ENCODE data around the gene ZBTB42. TPM values are rescaled to one million over a fixed set of nuclear protein-coding genes. Genes with fewer than 3 reads are reported as not detected.
A peak's percentile ranks its signal among the peaks of the same experiment; 100 is the strongest.

Gene ZBTB42
- total RNA-seq, 1 experiment from 2014 or later = 16.5 TPM

- no peak overlapping the region for H3K27ac ChIP-seq (ENCODE audit: low read length)
- intact Hi-C loops (cut with micrococcal nuclease; ENCODE audit: unreplicated experiment) = no loop called here
- no peak for ATAC-seq
- in situ Hi-C loops (cut with HindIII; ENCODE audit: low pct_unique_long_range_greater_than_20kb, low sequenced_read_pairs) = no loop called here
- TF ChIP-seq TCF7L2 (IDR thresholded peaks at IDR 0.05; ENCODE audit: low read depth, low read length) (no peak), CTCF (IDR thresholded peaks at IDR 0.05) (no peak), REST (IDR thresholded peaks at IDR 0.05; ENCODE audit: insufficient read depth in 1 of 2, low read depth in 2 of 2, low read length in 1 of 2) (no peak), SIN3A (IDR thresholded peaks at IDR 0.05; ENCODE audit: borderline replicate concordance, insufficient read depth, low read depth, low read length) (no peak), POLR2AphosphoS5 (IDR thresholded peaks at IDR 0.05; ENCODE audit: low read depth, low read length) (no peak)
- no TSS peak for BruUV-seq (replicated peaks)
- DNase-seq (ENCODE audit: low read depth, low spot score) = no peak
- POLR2A ChIA-PET = no interaction called here
- no peaks in the 10 kb centered on the region for H3K27me3 ChIP-seq (ENCODE audit: control insufficient read depth, insufficient read depth, low read length)
- peaks cover 18% of the 10 kb centered on the region for H3K4me1 ChIP-seq (ENCODE audit: control insufficient read depth, insufficient read depth, low read length)
- H3K4me3 ChIP-seq (ENCODE audit: low read depth in 2 of 2, low read length in 2 of 2) = no peak overlapping the region
- H3K36me3 ChIP-seq (ENCODE audit: control insufficient read depth, insufficient read depth, low read length) = no peaks in the 10 kb centered on the region; the same call in 1 of the 2 replicates
- H3K9me3 ChIP-seq (ENCODE audit: control insufficient read depth, insufficient read depth, low read depth, low read length) = no peaks in the 10 kb centered on the region
- CTCF ChIA-PET = no interaction called here
Observed at GRCh38 chr14:104772707-104773504, 28.0 kb upstream of the ZBTB42 start.

GRCh38 chr14:104773505-104774452 lies 27.1 kb upstream of the ZBTB42 start:
- Histone ChIP-seq H3K27me3 (ENCODE audit: control insufficient read depth, insufficient read depth, low read length) (no peaks in the 10 kb centered on the region), H3K36me3 (ENCODE audit: control insufficient read depth, insufficient read depth, low read length) (no peaks in the 10 kb centered on the region; the same call in none of the 2 replicates), H3K27ac (ENCODE audit: low read length) (no peak overlapping the region), H3K4me1 (ENCODE audit: control insufficient read depth, insufficient read depth, low read length) (peaks cover 16% of the 10 kb centered on the region), H3K4me3 (ENCODE audit: low read depth in 2 of 2, low read length in 2 of 2) (no peak overlapping the region), H3K9me3 (ENCODE audit: control insufficient read depth, insufficient read depth, low read depth, low read length) (no peaks in the 10 kb centered on the region)
- intact Hi-C loops (cut with micrococcal nuclease; ENCODE audit: unreplicated experiment) = no loop called here
- in situ Hi-C loops (cut with HindIII; ENCODE audit: low pct_unique_long_range_greater_than_20kb, low sequenced_read_pairs) = no loop called here
- ATAC-seq (no peak), DNase-seq (ENCODE audit: low read depth, low spot score) (no peak)
- BruUV-seq (replicated peaks) = no TSS peak
- ChIA-PET CTCF (no interaction called here), POLR2A (no interaction called here)
- TF ChIP-seq TCF7L2 (IDR thresholded peaks at IDR 0.05; ENCODE audit: low read depth, low read length) = no peak
- TF ChIP-seq REST (IDR thresholded peaks at IDR 0.05; ENCODE audit: insufficient read depth in 1 of 2, low read depth in 2 of 2, low read length in 1 of 2) = no peak
- peak; percentile 29; the same call in 1 of the 2 replicates for TF ChIP-seq CTCF (IDR thresholded peaks at IDR 0.05)
- no peak for TF ChIP-seq POLR2AphosphoS5 (IDR thresholded peaks at IDR 0.05; ENCODE audit: low read depth, low read length)
